PC-3 (cell line): Measurements from ENCODE around the gene DNAJA1. TPM values are rescaled to one million over a fixed set of nuclear protein-coding genes. Genes with fewer than 3 reads are reported as not detected.

Source experiments
- ATAC-seq: fragments of 200-7000 bp; cut with Tn5 transposase; 2 replicates; pipeline ENCODE4 v1.9.1; 2020; ENCODE audit warnings: mild to moderate bottlenecking, moderate library complexity
- BruUV-seq: library from RNA; stranded (reverse); fragments of 400-500 nt; replicated peaks from 2 replicates; lab custom pipeline; 2021; lab: Mats Ljungman, UMichigan
- CTCF ChIA-PET: fragments of 300-600 bp; sonication (Branson Sonifier 250); formaldehyde crosslinking; loops from one replicate; lab custom pipeline; 2022; ENCODE audit warnings: antibody characterized with exemption; lab: Charles Lee
- POLR2A ChIA-PET: fragments of 300-600 bp; sonication (Branson Sonifier 250); formaldehyde crosslinking; loops from one replicate; lab custom pipeline; 2022; ENCODE audit warnings: antibody characterized with exemption; ENCODE audit not compliant: unreplicated experiment; lab: Charles Lee
- DNase-seq: peaks from one replicate; pipeline ENCODE4 v3.0.0-alpha.2; 2015
- H2AFZ ChIP-seq: fragments of 300-600 bp; sonication (generic); 2 replicates; pipeline ENCODE4 v1.6.0; 2016; ENCODE audit warnings: antibody characterized with exemption, low read length
- H3F3A ChIP-seq: fragments of 300-600 bp; sonication (generic); one replicate; pipeline ENCODE4 v1.6.0; 2017; ENCODE audit warnings: antibody characterized with exemption, low read length, control low read depth, mild to moderate bottlenecking; ENCODE audit not compliant: unreplicated experiment
- H3K27ac ChIP-seq: fragments of 300-600 bp; sonication (generic); 2 replicates; pipeline ENCODE4 v1.5.1; 2016; ENCODE audit warnings: mild to moderate bottlenecking, low read length
- H3K27me3 ChIP-seq: fragments of 300-600 bp; sonication (generic); 2 replicates; pipeline ENCODE4 v1.6.1; 2016; ENCODE audit warnings: low read length, mixed read lengths
- H3K36me3 ChIP-seq: fragments of 300-600 bp; sonication (generic); 2 replicates; pipeline ENCODE4 v1.6.1; 2016; ENCODE audit warnings: low read depth, mixed run types, low read length, mixed read lengths
- H3K4me1 ChIP-seq: fragments of 300-600 bp; sonication (generic); 2 replicates; pipeline ENCODE4 v1.5.1; 2016; ENCODE audit warnings: low read length; ENCODE audit not compliant: insufficient read depth
- H3K4me2 ChIP-seq: fragments of 300-600 bp; sonication (generic); 2 replicates; pipeline ENCODE4 v1.6.0; 2016; ENCODE audit warnings: low read length
- H3K4me3 ChIP-seq: fragments of 300-600 bp; sonication (generic); 2 replicates; pipeline ENCODE4 v1.5.1; 2016; ENCODE audit warnings: mild to moderate bottlenecking, low read length, mixed read lengths
- H3K79me2 ChIP-seq: fragments of 300-600 bp; sonication (generic); 2 replicates; pipeline ENCODE4 v1.6.1; 2017; ENCODE audit warnings: low read length, mixed read lengths
- H3K9ac ChIP-seq: fragments of 300-600 bp; sonication (generic); 2 replicates; pipeline ENCODE4 v1.6.0; 2016; ENCODE audit warnings: mild to moderate bottlenecking, low read length
- H3K9me2 ChIP-seq: fragments of 300-600 bp; sonication (generic); replicated peaks from 2 replicates; pipeline ENCODE4 v1.6.1; 2016; ENCODE audit warnings: mixed run types, low read length, mixed read lengths
- H3K9me3 ChIP-seq: fragments of 300-600 bp; sonication (generic); 2 replicates; pipeline ENCODE4 v1.6.1; 2016; ENCODE audit warnings: low read length, mixed read lengths
- H4K20me1 ChIP-seq: fragments of 300-600 bp; sonication (generic); 2 replicates; pipeline ENCODE4 v1.6.1; 2016; ENCODE audit warnings: low read length, mixed read lengths
- EZH2 ChIP-seq: fragments of 300-600 bp; sonication (generic); IDR thresholded peaks from one replicate; pipeline ENCODE4 v1.6.1; 2017; ENCODE audit warnings: antibody characterized with exemption, mild to moderate bottlenecking, low read length; ENCODE audit not compliant: unreplicated experiment
- EZH2phosphoT487 ChIP-seq: fragments of 300-600 bp; sonication (generic); IDR thresholded peaks from 2 replicates; pipeline ENCODE4 v1.6.1; 2018; ENCODE audit warnings: mild to moderate bottlenecking, antibody characterized with exemption, low read length, borderline replicate concordance
- intact Hi-C: fragments of 100-400 bp; cut with micrococcal nuclease; formaldehyde crosslinking; loops from 2 replicates; pipeline ENCODE4 v1.9.0; 2023
- total RNA-seq: library from RNA; depleted of rRNA; stranded (reverse); fragments of >200 nt; gene quantifications from 2 replicates; pipeline ENCODE4 v1.2.3, GENCODE V29; 2014
- TF ChIP-seq, protein P1 (sequence below): fragments of 300-600 bp; sonication (generic); conservative IDR thresholded peaks from 2 replicates; pipeline ENCODE4 v1.5.1; 2017; ENCODE audit warnings: antibody characterized with exemption, low read depth, mild to moderate bottlenecking, low read length

The DNAJA1 gene
- total RNA-seq, 1 experiment from 2014 or later = 109 TPM

- TF ChIP-seq EZH2 = no peak
- TF ChIP-seq, protein P1, sequence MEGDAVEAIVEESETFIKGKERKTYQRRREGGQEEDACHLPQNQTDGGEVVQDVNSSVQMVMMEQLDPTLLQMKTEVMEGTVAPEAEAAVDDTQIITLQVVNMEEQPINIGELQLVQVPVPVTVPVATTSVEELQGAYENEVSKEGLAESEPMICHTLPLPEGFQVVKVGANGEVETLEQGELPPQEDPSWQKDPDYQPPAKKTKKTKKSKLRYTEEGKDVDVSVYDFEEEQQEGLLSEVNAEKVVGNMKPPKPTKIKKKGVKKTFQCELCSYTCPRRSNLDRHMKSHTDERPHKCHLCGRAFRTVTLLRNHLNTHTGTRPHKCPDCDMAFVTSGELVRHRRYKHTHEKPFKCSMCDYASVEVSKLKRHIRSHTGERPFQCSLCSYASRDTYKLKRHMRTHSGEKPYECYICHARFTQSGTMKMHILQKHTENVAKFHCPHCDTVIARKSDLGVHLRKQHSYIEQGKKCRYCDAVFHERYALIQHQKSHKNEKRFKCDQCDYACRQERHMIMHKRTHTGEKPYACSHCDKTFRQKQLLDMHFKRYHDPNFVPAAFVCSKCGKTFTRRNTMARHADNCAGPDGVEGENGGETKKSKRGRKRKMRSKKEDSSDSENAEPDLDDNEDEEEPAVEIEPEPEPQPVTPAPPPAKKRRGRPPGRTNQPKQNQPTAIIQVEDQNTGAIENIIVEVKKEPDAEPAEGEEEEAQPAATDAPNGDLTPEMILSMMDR = no peak
- peaks cover 49% of the 10 kb centered on the region for H3K4me1 ChIP-seq
- TSS peak; percentile 51 for BruUV-seq
- intact Hi-C loops = no loop called here
- peak; percentile 10 for DNase-seq
- peaks cover 41% of the 10 kb centered on the region for H4K20me1 ChIP-seq
- peak overlapping the region; percentile 96 for H3K9ac ChIP-seq
- no peaks in the 10 kb centered on the region for H3K9me2 ChIP-seq
- H3K4me3 ChIP-seq = peak overlapping the region; percentile 94
- ATAC-seq = peak; percentile 41
- peaks cover 27% of the 10 kb centered on the region for H3K36me3 ChIP-seq
- H3K27me3 ChIP-seq = no peaks in the 10 kb centered on the region
- peak overlapping the region; percentile 62 for H3K27ac ChIP-seq
- ChIA-PET POLR2A (interaction anchor here (0.5 to 0.8 kb wide), 7 partner anchors 8 to 1194 kb away, joined by 3 to 7 read pairs (median 3); no protein-coding TSS in a partner anchor), CTCF (interaction anchor here (0.6 kb wide), 1 partner anchor 598 kb away, joined by 3 read pairs; no protein-coding TSS in a partner anchor)
- no peaks in the 10 kb centered on the region for H3K9me3 ChIP-seq
- H3F3A ChIP-seq = no peaks in the 10 kb centered on the region
- H2AFZ ChIP-seq = peak overlapping the region; percentile 75
- peaks cover 80% of the 10 kb centered on the region for H3K79me2 ChIP-seq
- H3K4me2 ChIP-seq = peak overlapping the region; percentile 97
Measured at GRCh38 chr9:33024126-33024965, 727 bp upstream of the DNAJA1 start.

GRCh38 chr9:33025572-33026342, 684 bp downstream of the DNAJA1 start:
- peak overlapping the region; percentile 55 for H3K27ac ChIP-seq
- intact Hi-C loops = loop anchor here (1.0 kb wide), 1 partner anchor 19 kb away; no protein-coding TSS in a partner anchor
- H3K36me3 ChIP-seq = peaks cover 41% of the 10 kb centered on the region
- ATAC-seq = peak; percentile 27
- no peaks in the 10 kb centered on the region for H3K9me2 ChIP-seq
- H2AFZ ChIP-seq = no peak overlapping the region
- H4K20me1 ChIP-seq = peaks cover 50% of the 10 kb centered on the region
- no peaks in the 10 kb centered on the region for H3K9me3 ChIP-seq
- ChIA-PET CTCF (no interaction called here), POLR2A (interaction anchor here (0.7 kb wide), 1 partner anchor 381 kb away, joined by 3 read pairs; no protein-coding TSS in a partner anchor)
- H3K4me3 ChIP-seq = peak overlapping the region; percentile 94
- TF ChIP-seq EZH2 = no peak
- TF ChIP-seq EZH2phosphoT487 = no peak
- TF ChIP-seq, protein P1 = no peak
- H3K79me2 ChIP-seq = peaks cover 89% of the 10 kb centered on the region
- H3K4me1 ChIP-seq = peaks cover 55% of the 10 kb centered on the region
- H3F3A ChIP-seq = no peaks in the 10 kb centered on the region
- DNase-seq = peak; percentile 46
- peak overlapping the region; percentile 96 for H3K9ac ChIP-seq
- no peaks in the 10 kb centered on the region for H3K27me3 ChIP-seq
- peak overlapping the region; percentile 97 for H3K4me2 ChIP-seq
- TSS peak; percentile 49 for BruUV-seq
